CD8-positive, alpha-beta memory T cell (primary cell): ENCODE results near the gene CYP1A2. TPM values are rescaled to one million over a fixed set of nuclear protein-coding genes. Genes with fewer than 3 reads are reported as not detected.
A peak's percentile ranks its signal among the peaks of the same experiment; 100 is the strongest.

ENCODE experiments used
- CTCF ChIA-PET: fragments of 350-600 bp; sonication (Branson Sonifier 250); formaldehyde crosslinking; loops from one replicate; lab custom pipeline; 2021; ENCODE audit warnings: antibody characterized with exemption; lab: Charles Lee
- POLR2A ChIA-PET: fragments of 350-600 bp; sonication (Branson Sonifier 250); formaldehyde crosslinking; loops from one replicate; lab custom pipeline; 2021; ENCODE audit warnings: antibody characterized with exemption; lab: Charles Lee
- DNase-seq, 5 donors: peaks; one replicate each; pipeline versions ENCODE4 v3.0.0 to v3.0.0-alpha.2; 2020 to 2022; ENCODE audit warnings: mixed read lengths in 1 of 5
- H3K27ac ChIP-seq: one replicate; pipeline ENCODE4 v1.7.0; 2013; ENCODE audit warnings: low read depth, mild to moderate bottlenecking, low read length, moderate library complexity
- H3K27me3 ChIP-seq: 2 replicates; pipeline ENCODE4 v1.7.0; 2013; ENCODE audit warnings: low read length, mild to moderate bottlenecking; ENCODE audit not compliant: insufficient read depth, poor library complexity, severe bottlenecking
- H3K36me3 ChIP-seq: 2 replicates; pipeline ENCODE4 v1.7.0; 2013; ENCODE audit warnings: mild to moderate bottlenecking, low read length, moderate library complexity; ENCODE audit not compliant: insufficient read depth
- H3K4me1 ChIP-seq: 2 replicates; pipeline ENCODE4 v1.7.0; 2013; ENCODE audit warnings: mild to moderate bottlenecking, low read length, moderate library complexity; ENCODE audit not compliant: insufficient read depth
- H3K4me3 ChIP-seq: 2 replicates; pipeline ENCODE4 v1.7.0; 2013; ENCODE audit warnings: mild to moderate bottlenecking, low read length
- H3K9me3 ChIP-seq: 2 replicates; pipeline ENCODE4 v1.7.0; 2013; ENCODE audit warnings: mild to moderate bottlenecking, low read length
- H3K27ac Mint-ChIP-seq, 8 donors: one replicate each; pipeline ENCODE4 v1.8.0; 2020 to 2021; ENCODE audit warnings: mixed read lengths in 8 of 8, mild to moderate bottlenecking in 6 of 8, inconsistent platforms in 3 of 8, moderate library complexity in 3 of 8
- H3K27me3 Mint-ChIP-seq, 2 donors: one replicate each; pipeline ENCODE4 v1.8.0; 2020 to 2021; ENCODE audit warnings: mixed read lengths in 2 of 2, mild to moderate bottlenecking in 1 of 2, moderate library complexity in 1 of 2
- H3K36me3 Mint-ChIP-seq, 3 donors: one replicate each; pipeline ENCODE4 v1.8.0; 2020 to 2021; ENCODE audit warnings: mixed read lengths in 3 of 3, inconsistent platforms in 1 of 3, mild to moderate bottlenecking in 1 of 3
- H3K4me1 Mint-ChIP-seq, 3 donors: one replicate each; pipeline ENCODE4 v1.8.0; 2020 to 2021; ENCODE audit warnings: mixed read lengths in 3 of 3, inconsistent platforms in 1 of 3, mild to moderate bottlenecking in 1 of 3
- H3K4me3 Mint-ChIP-seq, 7 donors: one replicate each; pipeline ENCODE4 v1.8.0; 2020 to 2021; ENCODE audit warnings: mixed read lengths in 7 of 7, mild to moderate bottlenecking in 6 of 7, moderate library complexity in 4 of 7, inconsistent platforms in 2 of 7
- H3K9me3 Mint-ChIP-seq, 5 donors: one replicate each; pipeline ENCODE4 v1.8.0; 2020 to 2022; ENCODE audit warnings: mixed read lengths in 5 of 5, mild to moderate bottlenecking in 3 of 5, moderate library complexity in 2 of 5, inconsistent platforms in 1 of 5
- polyA plus RNA-seq: library from polyadenylated mRNA; unstranded; fragments of 300-500 nt; fragmentation: Illumina TruSeq; gene quantifications from one replicate; pipeline ENCODE4 v1.2.3, GENCODE V29; 2021
- total RNA-seq, 2 experiments: library from RNA; stranded (reverse); gene quantifications; one replicate each; pipeline ENCODE4 v1.2.3, GENCODE V29; 2021

Gene CYP1A2
- not detected for total RNA-seq
- polyA plus RNA-seq, result not detected

- H3K36me3 Mint-ChIP-seq, result no peaks in the 10 kb centered on the region
- H3K27me3 ChIP-seq, result no peaks in the 10 kb centered on the region
- no peak within 1 kb of the TSS for H3K4me3 Mint-ChIP-seq
- no peak within 1 kb of the TSS for H3K27ac Mint-ChIP-seq
- H3K9me3 ChIP-seq, result no peaks in the 10 kb centered on the region
- H3K4me3 ChIP-seq, result no peak within 1 kb of the TSS
- peaks cover 0 to 2% of the 10 kb centered on the region in 2 donors for H3K27me3 Mint-ChIP-seq
- ChIA-PET POLR2A (no interaction called here), CTCF (no interaction called here)
- H3K4me1 Mint-ChIP-seq, result no peaks in the 10 kb centered on the region
- no peaks in the 10 kb centered on the region for H3K4me1 ChIP-seq
- H3K9me3 Mint-ChIP-seq, result no peaks in the 10 kb centered on the region
- no peaks in the 10 kb centered on the region for H3K36me3 ChIP-seq
- H3K27ac ChIP-seq, result no peak within 1 kb of the TSS
- DNase-seq, result no peak
These were observed at the start of gene CYP1A2 for GRCh38 chr15:74748322-74748946. Gene CYP1A2, plus strand, starts transcription at chr15:74748845. Its CDS starts 894 bp downstream, at chr15:74749739.

- H3K4me1 ChIP-seq, result no peaks in the 10 kb centered on the region
- H3K27ac ChIP-seq, result no peak overlapping the region
- ChIA-PET CTCF (no interaction called here), POLR2A (no interaction called here)
- Mint-ChIP-seq H3K36me3 (no peaks in the 10 kb centered on the region), H3K27me3 (peaks cover 11 to 15% of the 10 kb centered on the region in 2 donors), H3K4me3 (no peak overlapping the region), H3K9me3 (no peaks in the 10 kb centered on the region), H3K4me1 (peaks cover 5 to 9% (median 6%) of the 10 kb centered on the region in 3 donors), H3K27ac (no peak overlapping the region)
- no peak overlapping the region for H3K4me3 ChIP-seq
- no peak for DNase-seq
- no peaks in the 10 kb centered on the region for H3K36me3 ChIP-seq
- H3K9me3 ChIP-seq, result no peaks in the 10 kb centered on the region
- no peaks in the 10 kb centered on the region for H3K27me3 ChIP-seq
These were observed 39.6 kb upstream of the CYP1A2 start for GRCh38 chr15:74709011-74709410.

- no peaks in the 10 kb centered on the region for H3K36me3 ChIP-seq
- DNase-seq, result no peak
- peaks cover 5 to 9% (median 6%) of the 10 kb centered on the region in 3 donors for H3K4me1 Mint-ChIP-seq
- H3K27me3 ChIP-seq, result no peaks in the 10 kb centered on the region
- no peaks in the 10 kb centered on the region for H3K9me3 ChIP-seq
- ChIA-PET POLR2A (no interaction called here), CTCF (no interaction called here)
- peak overlapping the region in 2 of 7 donors; percentile 23 to 24 for H3K4me3 Mint-ChIP-seq
- no peaks in the 10 kb centered on the region for H3K36me3 Mint-ChIP-seq
- H3K27me3 Mint-ChIP-seq, result peaks cover 11 to 13% of the 10 kb centered on the region in 2 donors
- no peaks in the 10 kb centered on the region for H3K9me3 Mint-ChIP-seq
- no peak overlapping the region for H3K4me3 ChIP-seq
- peak overlapping the region in 4 of 8 donors; percentile 60 to 95 (median 78) for H3K27ac Mint-ChIP-seq
- H3K4me1 ChIP-seq, result no peaks in the 10 kb centered on the region
- H3K27ac ChIP-seq, result no peak overlapping the region
These were observed 38.8 kb upstream of the CYP1A2 start for GRCh38 chr15:74709892-74710291.

- H3K36me3 Mint-ChIP-seq, result no peaks in the 10 kb centered on the region
- POLR2A ChIA-PET, result no interaction called here
- DNase-seq, result no peak
- no peaks in the 10 kb centered on the region for H3K4me1 ChIP-seq
- no peaks in the 10 kb centered on the region for H3K9me3 ChIP-seq
- no peaks in the 10 kb centered on the region for H3K27me3 ChIP-seq
- CTCF ChIA-PET, result no interaction called here
- no peaks in the 10 kb centered on the region for H3K36me3 ChIP-seq
- peak overlapping the region in 5 of 8 donors; percentile 60 to 95 (median 70) for H3K27ac Mint-ChIP-seq
- H3K27ac ChIP-seq, result no peak overlapping the region
- peak overlapping the region in 2 of 7 donors; percentile 23 to 24 for H3K4me3 Mint-ChIP-seq
- H3K4me1 Mint-ChIP-seq, result peaks cover 5 to 9% (median 6%) of the 10 kb centered on the region in 3 donors
- H3K4me3 ChIP-seq, result no peak overlapping the region
- peaks cover 7 to 11% of the 10 kb centered on the region in 2 donors for H3K27me3 Mint-ChIP-seq
- H3K9me3 Mint-ChIP-seq, result no peaks in the 10 kb centered on the region
These were observed 38.1 kb upstream of the CYP1A2 start for GRCh38 chr15:74710319-74711094.

GRCh38 chr15:74712311-74712710, 36.3 kb upstream of the CYP1A2 start:
- DNase-seq, result no peak
- H3K27ac Mint-ChIP-seq, result no peak overlapping the region
- Histone ChIP-seq H3K9me3 (no peaks in the 10 kb centered on the region), H3K4me3 (no peak overlapping the region), H3K27ac (no peak overlapping the region), H3K4me1 (no peaks in the 10 kb centered on the region), H3K27me3 (no peaks in the 10 kb centered on the region), H3K36me3 (no peaks in the 10 kb centered on the region)
- peaks cover 2 to 4% of the 10 kb centered on the region in 2 donors for H3K27me3 Mint-ChIP-seq
- H3K4me1 Mint-ChIP-seq, result peaks cover 5 to 9% (median 6%) of the 10 kb centered on the region in 3 donors
- no peaks in the 10 kb centered on the region for H3K9me3 Mint-ChIP-seq
- no peak overlapping the region for H3K4me3 Mint-ChIP-seq
- ChIA-PET POLR2A (no interaction called here), CTCF (no interaction called here)
- no peaks in the 10 kb centered on the region for H3K36me3 Mint-ChIP-seq

GRCh38 chr15:74716651-74717050, 32.0 kb upstream of the CYP1A2 start:
- H3K27ac Mint-ChIP-seq, result no peak overlapping the region
- H3K9me3 ChIP-seq, result no peaks in the 10 kb centered on the region
- H3K27me3 ChIP-seq, result no peaks in the 10 kb centered on the region
- DNase-seq, result no peak
- H3K27ac ChIP-seq, result no peak overlapping the region
- H3K4me3 Mint-ChIP-seq, result no peak overlapping the region
- no peaks in the 10 kb centered on the region for H3K9me3 Mint-ChIP-seq
- H3K36me3 Mint-ChIP-seq, result no peaks in the 10 kb centered on the region
- no peaks in the 10 kb centered on the region for H3K27me3 Mint-ChIP-seq
- H3K36me3 ChIP-seq, result no peaks in the 10 kb centered on the region
- no peaks in the 10 kb centered on the region for H3K4me1 Mint-ChIP-seq
- ChIA-PET POLR2A (no interaction called here), CTCF (no interaction called here)
- no peaks in the 10 kb centered on the region for H3K4me1 ChIP-seq
- H3K4me3 ChIP-seq, result no peak overlapping the region

- no peak overlapping the region for H3K27ac Mint-ChIP-seq
- H3K4me1 Mint-ChIP-seq, result peaks cover 3 to 12% (median 7%) of the 10 kb centered on the region in 3 donors
- H3K9me3 Mint-ChIP-seq, result no peaks in the 10 kb centered on the region
- Histone ChIP-seq H3K27ac (no peak overlapping the region), H3K27me3 (peaks cover 3% of the 10 kb centered on the region), H3K36me3 (no peaks in the 10 kb centered on the region), H3K4me3 (no peak overlapping the region), H3K9me3 (no peaks in the 10 kb centered on the region), H3K4me1 (peaks cover 7% of the 10 kb centered on the region)
- no peak overlapping the region for H3K4me3 Mint-ChIP-seq
- ChIA-PET POLR2A (no interaction called here), CTCF (no interaction called here)
- no peaks in the 10 kb centered on the region for H3K36me3 Mint-ChIP-seq
- H3K27me3 Mint-ChIP-seq, result peaks cover 8 to 9% of the 10 kb centered on the region in 2 donors
- no peak for DNase-seq
These were observed 26.1 kb upstream of the CYP1A2 start for GRCh38 chr15:74722591-74722990.

GRCh38 chr15:74723187-74723586, 25.5 kb upstream of the CYP1A2 start:
- Mint-ChIP-seq H3K27me3 (peaks cover 8 to 9% of the 10 kb centered on the region in 2 donors), H3K4me1 (peaks cover 3 to 12% (median 7%) of the 10 kb centered on the region in 3 donors), H3K27ac (no peak overlapping the region), H3K36me3 (no peaks in the 10 kb centered on the region), H3K4me3 (no peak overlapping the region), H3K9me3 (no peaks in the 10 kb centered on the region)
- Histone ChIP-seq H3K4me3 (no peak overlapping the region), H3K4me1 (peaks cover 7% of the 10 kb centered on the region), H3K27ac (no peak overlapping the region), H3K9me3 (no peaks in the 10 kb centered on the region), H3K36me3 (no peaks in the 10 kb centered on the region), H3K27me3 (peaks cover 3% of the 10 kb centered on the region)
- CTCF ChIA-PET, result no interaction called here
- POLR2A ChIA-PET, result no interaction called here
- DNase-seq, result no peak
